K562 (cell line): Measurements from ENCODE around the gene SLC16A14. TPM values are rescaled to one million over a fixed set of nuclear protein-coding genes. Genes with fewer than 3 reads are reported as not detected.

Source experiments
- ATAC-seq: fragments of 200-7000 bp; cut with Tn5 transposase; 3 replicates; pipeline ENCODE4 v1.9.1; 2020; ENCODE audit warnings: moderate library complexity
- BruUV-seq: library from RNA; stranded (reverse); fragments of 400-500 nt; replicated peaks from 2 replicates; lab custom pipeline; 2021; lab: Mats Ljungman, UMichigan
- CTCF ChIA-PET: fragments of 300-600 bp; formaldehyde crosslinking; extraction: SDS; loops from one replicate; lab custom pipeline; 2021; ENCODE audit warnings: low intra/inter-chr PET ratio; lab: Yijun Ruan, JAX
- POLR2A ChIA-PET: fragments of 300-600, 350-650 bp; sonication (Branson Sonifier 250); formaldehyde crosslinking; extraction: SDS; loops from one replicate; lab custom pipeline; 2021; ENCODE audit warnings: antibody characterized with exemption, inconsistent platforms; lab: Yijun Ruan, JAX
- DNase-seq, 4 experiments: peaks; one replicate each; pipeline versions ENCODE4 v3.0.0 to v3.0.0-alpha.2; 2011 to 2018; ENCODE audit warnings: low spot score in 3 of 4, mixed read lengths in 3 of 4; ENCODE audit errors: extremely low read depth in 1 of 4
- FAIRE-seq: peaks from 2 replicates; lab custom pipeline; 2011; peaks lifted over from hg19 to GRCh38; lab: Jason Lieb, UNC
- H2AFZ ChIP-seq: 2 replicates; pipeline ENCODE4 v1.6.0; 2011; ENCODE audit warnings: low read depth, low read length, control low read depth, inconsistent platforms
- H3K27ac ChIP-seq: fragments of 200-600 bp; 3 replicates; pipeline ENCODE4 v1.8.0; 2011; ENCODE audit warnings: low read depth, mild to moderate bottlenecking, control low read depth, inconsistent platforms, low read length, moderate library complexity, mixed read lengths; ENCODE audit errors: extremely low read depth
- H3K27me3 ChIP-seq, 2 experiments: fragments of 300-600 bp in 1 of 2; 2 replicates in 1 of 2; 3 replicates in 1 of 2; pipeline versions ENCODE4 v1.6.0 to v1.8.0; 2011; ENCODE audit warnings: inconsistent platforms in 2 of 2, low read length in 2 of 2, mild to moderate bottlenecking in 1 of 2, mixed read lengths in 1 of 2, moderate library complexity in 1 of 2; ENCODE audit not compliant: control insufficient read depth in 2 of 2, insufficient read depth in 2 of 2
- H3K36me3 ChIP-seq: fragments of 300-600 bp; 3 replicates; pipeline ENCODE4 v1.8.0; 2011; ENCODE audit warnings: mild to moderate bottlenecking, low read length, inconsistent platforms; ENCODE audit not compliant: control insufficient read depth, insufficient read depth
- H3K4me1 ChIP-seq, 2 experiments: fragments of 200-600 bp in 1 of 2; replicated peaks in 1 of 2; 2 replicates in 1 of 2; 3 replicates in 1 of 2; pipeline versions ENCODE4 v1.5.1 to v1.8.0; 2011; ENCODE audit warnings: inconsistent platforms in 2 of 2, low read length in 2 of 2, mild to moderate bottlenecking in 1 of 2, mixed read lengths in 1 of 2, moderate library complexity in 1 of 2; ENCODE audit not compliant: control insufficient read depth in 2 of 2, insufficient read depth in 2 of 2
- H3K4me2 ChIP-seq: 2 replicates; pipeline ENCODE4 v1.6.1; 2011; ENCODE audit warnings: low read length, control low read depth, inconsistent platforms, mixed read lengths; ENCODE audit not compliant: insufficient read depth
- H3K4me3 ChIP-seq: fragments of 200-600 bp; sonication (generic), shearing (Covaris generic); 2 replicates; pipeline ENCODE4 v1.5.1; 2016; ENCODE audit warnings: control low read depth, inconsistent platforms
- H3K79me2 ChIP-seq: fragments of 200-600 bp; 3 replicates; pipeline ENCODE4 v1.8.0; 2011; ENCODE audit warnings: low read length, inconsistent platforms; ENCODE audit not compliant: control insufficient read depth, insufficient read depth
- H3K9ac ChIP-seq, 2 experiments: 2 replicates each; pipeline versions ENCODE4 v1.6.0 to v1.6.1; 2011; ENCODE audit warnings: low read depth in 2 of 2, low read length in 2 of 2, control low read depth in 1 of 2, inconsistent platforms in 1 of 2, mild to moderate bottlenecking in 1 of 2, mixed read lengths in 1 of 2; ENCODE audit not compliant: insufficient read depth in 1 of 2
- H3K9me1 ChIP-seq: one replicate; pipeline ENCODE4 v1.6.0; 2011; ENCODE audit warnings: inconsistent platforms, mild to moderate bottlenecking, low read length, moderate library complexity; ENCODE audit not compliant: control insufficient read depth, insufficient read depth
- H3K9me3 ChIP-seq: replicated peaks from 2 replicates; pipeline ENCODE4 v1.5.1; 2011; ENCODE audit warnings: low read depth, low read length, inconsistent platforms; ENCODE audit not compliant: control insufficient read depth, insufficient read depth
- H4K20me1 ChIP-seq: replicated peaks from 2 replicates; pipeline ENCODE4 v1.6.1; 2011; ENCODE audit warnings: low read length, inconsistent platforms, mixed read lengths; ENCODE audit not compliant: control insufficient read depth, insufficient read depth
- BDP1 ChIP-seq: IDR thresholded peaks from 3 replicates; pipeline ENCODE4 v1.6.1; 2011; ENCODE audit not compliant: insufficient read length, insufficient read depth
- CBX8 ChIP-seq: fragments of 200-600 bp; sonication (generic); IDR thresholded peaks from 2 replicates; pipeline ENCODE4 v1.6.1; 2012; ENCODE audit warnings: borderline replicate concordance, mixed run types, low read depth, mild to moderate bottlenecking, moderate library complexity, mixed read lengths, low read length, control low read depth, inconsistent platforms; ENCODE audit not compliant: poor library complexity, severe bottlenecking; ENCODE audit errors: extremely low read depth
- CHD2 ChIP-seq: IDR thresholded peaks from 2 replicates; pipeline ENCODE4 v1.6.1; 2011; ENCODE audit warnings: low read depth, low read length
- GATAD2B ChIP-seq: fragments of 450-650 bp; IDR thresholded peaks from 2 replicates; pipeline ENCODE4 v1.6.1; 2017; ENCODE audit warnings: mild to moderate bottlenecking, borderline replicate concordance
- HMG20A ChIP-seq: fragments of 450-650 bp; formaldehyde crosslinking; conservative IDR thresholded peaks from 2 replicates; pipeline ENCODE4 v1.4.0; 2020; ENCODE audit warnings: mild to moderate bottlenecking, mixed read lengths
- HSF4 ChIP-seq: fragments of 250-450 bp; sonication (Bioruptor Pico); IDR thresholded peaks from 2 replicates; pipeline ENCODE4 v2.1.2; 2022; ENCODE audit warnings: mild to moderate bottlenecking, moderate library complexity, borderline replicate concordance
- KDM4B ChIP-seq, 2 experiments: fragments of 450-650 bp in 1 of 2; sonication (generic) in 1 of 2; IDR thresholded peaks; 2 replicates each; pipeline ENCODE4 v1.6.1; 2016 to 2017; ENCODE audit warnings: borderline replicate concordance in 2 of 2, antibody characterized with exemption in 1 of 2, low read depth in 1 of 2, mild to moderate bottlenecking in 1 of 2
- LCOR ChIP-seq: sonication (generic); formaldehyde crosslinking; IDR thresholded peaks from 2 replicates; pipeline ENCODE4 v1.8.0; 2022; ENCODE audit warnings: mild to moderate bottlenecking, missing genetic modification reagents
- NONO ChIP-seq, 2 experiments: fragments of 200-400 bp in 1 of 2; fragments of 450-650 bp in 1 of 2; formaldehyde crosslinking in 1 of 2; IDR thresholded peaks; 2 replicates each; pipeline ENCODE4 v1.6.1; 2017; ENCODE audit warnings: low read depth in 2 of 2, mild to moderate bottlenecking in 2 of 2, moderate library complexity in 2 of 2, low read length in 1 of 2
- PHF20 ChIP-seq: fragments of 450-650 bp; IDR thresholded peaks from 2 replicates; pipeline ENCODE4 v1.6.1; 2018; ENCODE audit not compliant: partially characterized antibody
- PURB ChIP-seq: sonication (generic); formaldehyde crosslinking; IDR thresholded peaks from 2 replicates; pipeline ENCODE4 v1.9.0; 2021; ENCODE audit warnings: low read depth, mild to moderate bottlenecking, missing genetic modification reagents
- SMAD2 ChIP-seq: fragments of 150-350 bp; IDR thresholded peaks from 2 replicates; pipeline ENCODE4 v1.6.1; 2014; ENCODE audit warnings: low read depth, mild to moderate bottlenecking, low read length
- SMARCC2 ChIP-seq: fragments of 450-650 bp; IDR thresholded peaks from 2 replicates; pipeline ENCODE4 v1.6.1; 2017; ENCODE audit warnings: antibody characterized with exemption, moderate library complexity, mild to moderate bottlenecking, low read depth
- ZNF174 ChIP-seq: fragments of 250-450 bp; sonication (Bioruptor Pico); IDR thresholded peaks from 2 replicates; pipeline ENCODE4 v1.4.0; 2020; ENCODE audit warnings: mild to moderate bottlenecking
- ZNF23 ChIP-seq: fragments of 250-450 bp; sonication (Bioruptor Pico); IDR thresholded peaks from 2 replicates; pipeline ENCODE4 v1.4.0; 2020; ENCODE audit warnings: mild to moderate bottlenecking
- ZSCAN32 ChIP-seq: fragments of 450-650 bp; formaldehyde crosslinking; IDR thresholded peaks from 2 replicates; pipeline ENCODE4 v1.4.0; 2020; ENCODE audit warnings: mild to moderate bottlenecking, moderate library complexity
- WGBS: fragments of 100-300 bp; shearing (Covaris generic); methylation state at CpG from one replicate; pipeline ENCODE4 v1.1.6; 2016; ENCODE audit warnings: low coverage, mixed read lengths; ENCODE audit not compliant: insufficient coverage; ENCODE audit errors: missing lambda C conversion rate; 5-methylcytosine and 5-hydroxymethylcytosine counted together
- in situ Hi-C: fragments of 300-500 bp; cut with MboI; formaldehyde crosslinking; loops from 4 replicates; pipeline ENCODE4 v1.15.0; 2018; ENCODE audit warnings: inconsistent platforms, mixed read lengths
- intact Hi-C: fragments of 100-400 bp; cut with micrococcal nuclease; formaldehyde crosslinking; loops from 2 replicates; pipeline ENCODE4 v1.14.2; 2022
- polyA plus RNA-seq, 8 experiments: library from polyadenylated mRNA; depleted of rRNA in 4 of 8; stranded (reverse) in 5 of 8; unstranded in 3 of 8; fragments of >200 nt; fragmentation: Nextera tagmentation in 2 of 8; fragmentation: Illumina TruSeq in 1 of 8; extraction: Ambion mirVana in 2 of 8; extraction: Trizol in 1 of 8; gene quantifications; 2 replicates each; pipeline versions ENCODE4 v1.2.1 to v1.2.3, GENCODE V29; 2011 to 2014; ENCODE audit warnings: inconsistent platforms in 1 of 8, missing spikeins in 1 of 8
- total RNA-seq, 7 experiments: library from RNA; depleted of rRNA in 6 of 7; stranded (reverse); fragments of >200 nt in 6 of 7; fragmentation: Illumina TruSeq in 2 of 7; extraction: Trizol in 2 of 7; gene quantifications; 2 replicates each; pipeline versions ENCODE4 v1.2.1 to v1.2.3, GENCODE V29; 2011 to 2021; ENCODE audit warnings: low replicate concordance in 1 of 7
- TF ChIP-seq, protein P1 (sequence below): sonication (generic); formaldehyde crosslinking; IDR thresholded peaks from 2 replicates; pipeline ENCODE4 v1.4.0; 2020; ENCODE audit warnings: mild to moderate bottlenecking, missing genetic modification reagents
- TF ChIP-seq, protein P2 (sequence below): fragments of 250-450 bp; sonication (Bioruptor Pico); IDR thresholded peaks from 2 replicates; pipeline ENCODE4 v1.5.0; 2021; ENCODE audit warnings: mild to moderate bottlenecking, moderate library complexity

The SLC16A14 gene
- total and polyA plus RNA-seq, 9 of the 15 experiments (the other 6 are each of a cell fraction or from before 2014, with no cell fraction given), result not detected

DNA sequence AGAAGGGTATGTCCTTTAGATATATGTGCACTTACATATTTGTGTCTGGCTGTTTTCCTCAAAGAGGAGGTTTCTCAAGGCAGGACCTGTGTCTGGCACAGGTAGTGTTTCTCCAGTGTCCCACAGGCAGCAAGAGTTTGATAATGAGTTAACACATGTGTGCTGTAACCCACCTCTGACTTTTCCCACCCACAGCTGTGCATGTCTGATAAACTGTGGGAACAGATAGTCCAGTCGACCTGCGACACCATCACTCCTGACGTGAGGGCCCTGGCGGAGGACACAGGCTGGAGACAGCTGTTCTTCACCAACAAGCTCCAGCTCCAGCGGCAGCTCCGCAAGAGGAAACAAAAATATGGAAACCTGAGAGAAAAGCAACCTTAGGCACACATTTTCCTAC lies 58.2 kb downstream of the SLC16A14 start:
- DNase-seq (peak; percentile 14 to 82 (median 38)), ATAC-seq (peak; percentile 81), FAIRE-seq (peak; percentile 92)
- Histone ChIP-seq H3K9me3 (no peaks in the 10 kb centered on the region), H4K20me1 (no peaks in the 10 kb centered on the region), H2AFZ (peak overlapping the region; percentile 63), H3K9ac (0 out of 4 replicates have a peak overlapping the region, but pooled peaks of 1 of the 2 experiments have one; percentile 30), H3K4me2 (peak overlapping the region; percentile 55), H3K9me1 (no peaks in the 10 kb centered on the region), H3K27ac (peak overlapping the region; percentile 54; the same call in 1 of the 3 replicates), H3K36me3 (no peaks in the 10 kb centered on the region), H3K4me1 (peaks cover 0 to 32% of the 10 kb centered on the region in 2 experiments; a peak in 3 of 5 replicates), H3K79me2 (no peaks in the 10 kb centered on the region), H3K4me3 (no peak overlapping the region), H3K27me3 (no peaks in the 10 kb centered on the region)
- in situ Hi-C loops (loop anchor here (25.0 kb wide), 1 partner anchor 802 kb away; no protein-coding TSS in a partner anchor), intact Hi-C loops (loop anchor here (5.0 kb wide), 1 partner anchor 592 kb away; no protein-coding TSS in a partner anchor)
- POLR2A ChIA-PET, result no interaction called here
- CTCF ChIA-PET, result no interaction called here
- WGBS, result 3% methylated on average over 4 of the region's 6 CpGs
- no TSS peak for BruUV-seq
- TF ChIP-seq, protein P1, sequence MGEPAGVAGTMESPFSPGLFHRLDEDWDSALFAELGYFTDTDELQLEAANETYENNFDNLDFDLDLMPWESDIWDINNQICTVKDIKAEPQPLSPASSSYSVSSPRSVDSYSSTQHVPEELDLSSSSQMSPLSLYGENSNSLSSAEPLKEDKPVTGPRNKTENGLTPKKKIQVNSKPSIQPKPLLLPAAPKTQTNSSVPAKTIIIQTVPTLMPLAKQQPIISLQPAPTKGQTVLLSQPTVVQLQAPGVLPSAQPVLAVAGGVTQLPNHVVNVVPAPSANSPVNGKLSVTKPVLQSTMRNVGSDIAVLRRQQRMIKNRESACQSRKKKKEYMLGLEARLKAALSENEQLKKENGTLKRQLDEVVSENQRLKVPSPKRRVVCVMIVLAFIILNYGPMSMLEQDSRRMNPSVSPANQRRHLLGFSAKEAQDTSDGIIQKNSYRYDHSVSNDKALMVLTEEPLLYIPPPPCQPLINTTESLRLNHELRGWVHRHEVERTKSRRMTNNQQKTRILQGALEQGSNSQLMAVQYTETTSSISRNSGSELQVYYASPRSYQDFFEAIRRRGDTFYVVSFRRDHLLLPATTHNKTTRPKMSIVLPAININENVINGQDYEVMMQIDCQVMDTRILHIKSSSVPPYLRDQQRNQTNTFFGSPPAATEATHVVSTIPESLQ (CRISPR knock-in tag), result no peak
- TF ChIP-seq NONO (IDR thresholded peaks at IDR 0.05; ENCODE audit: low read depth in 2 of 2, low read length in 1 of 2), result no peak
- TF ChIP-seq ZSCAN32, result no peak
- TF ChIP-seq ZNF23, result no peak
- no peak for TF ChIP-seq PHF20
- no peak for TF ChIP-seq SMARCC2
- TF ChIP-seq, protein P2, sequence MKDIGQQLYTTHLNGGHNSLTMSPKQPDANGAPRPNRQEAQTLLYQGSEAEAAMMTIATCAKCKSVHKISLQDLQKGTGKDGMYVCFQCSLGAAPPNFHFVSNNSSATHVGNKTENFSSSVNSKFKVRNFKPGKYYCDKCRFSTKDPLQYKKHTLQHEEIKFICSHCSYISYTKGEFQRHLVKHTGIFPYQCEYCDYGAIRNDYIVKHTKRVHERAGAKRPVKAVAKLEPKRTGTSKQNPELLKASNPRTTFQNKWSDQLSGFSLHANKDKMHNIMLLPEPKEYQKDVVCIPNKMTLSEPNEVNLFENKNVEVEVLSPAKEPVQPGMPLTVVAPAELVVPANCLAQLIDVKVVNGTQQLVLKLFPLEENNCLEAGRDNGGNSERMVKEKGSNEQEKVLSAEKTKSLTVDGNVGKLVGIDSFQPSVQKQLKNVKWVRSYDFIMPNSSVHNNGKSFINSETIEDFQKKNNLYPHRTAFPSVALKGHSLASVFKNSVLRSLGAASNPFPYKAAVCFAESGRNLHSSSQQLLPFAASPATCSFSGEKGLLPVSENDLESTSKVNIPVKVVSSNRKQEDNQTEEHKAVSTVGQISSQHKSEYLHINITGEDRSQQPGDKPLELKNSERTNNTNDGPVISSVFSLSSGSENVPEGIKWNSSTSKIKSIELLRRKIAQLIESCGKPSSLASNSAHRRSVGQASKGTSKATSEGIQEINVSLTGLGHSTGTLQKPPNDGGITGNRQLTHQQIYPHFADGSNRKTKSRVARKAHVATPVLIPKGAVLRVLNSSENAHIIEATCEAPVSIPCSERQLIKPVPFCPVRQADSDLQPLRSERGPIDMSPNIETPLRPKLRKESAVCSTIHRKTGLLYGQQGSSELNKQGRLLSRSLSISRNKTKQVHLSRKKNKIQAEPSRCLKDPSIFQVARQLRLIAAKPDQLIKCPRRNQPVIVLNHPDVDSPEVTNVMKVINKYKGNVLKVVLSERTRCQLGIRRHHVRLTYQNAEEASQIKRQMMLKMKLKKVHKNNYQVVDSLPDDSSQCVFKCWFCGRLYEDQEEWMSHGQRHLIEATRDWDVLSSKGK (CRISPR knock-in tag), result no peak
- TF ChIP-seq HMG20A, result no peak
- no peak for TF ChIP-seq SMAD2
- no peak for TF ChIP-seq ZNF174
- no peak for TF ChIP-seq PURB (CRISPR knock-in tag)
- TF ChIP-seq KDM4B (IDR thresholded peaks at IDR 0.05; ENCODE audit: borderline replicate concordance in 2 of 2, low read depth in 1 of 2), result no peak
- no peak for TF ChIP-seq GATAD2B
- TF ChIP-seq CHD2, result no peak
- no peak for TF ChIP-seq HSF4
- no peak for TF ChIP-seq BDP1
- TF ChIP-seq LCOR (CRISPR knock-in tag), result no peak
- no peak for TF ChIP-seq CBX8
